Neutrophil (primary cell): ENCODE data around the gene INAVA.
"Not testable (repeated sequence)": the region's sequence is repeated elsewhere in the genome, so short reads cannot be mapped to it uniquely, and the experiment has no call there.

Experiments
- H3K27ac ChIP-seq: fragments of 200-600 bp; sonication (generic); 2 replicates; pipeline ENCODE4 v1.5.1; 2016; ENCODE audit warnings: mild to moderate bottlenecking, moderate library complexity
- H3K27me3 ChIP-seq: fragments of 200-600 bp; sonication (generic); 2 replicates; pipeline ENCODE4 v1.6.0; 2016; ENCODE audit warnings: mild to moderate bottlenecking
- H3K36me3 ChIP-seq: fragments of 200-600 bp; sonication (generic); 2 replicates; pipeline ENCODE4 v1.5.1; 2017
- H3K4me1 ChIP-seq, 2 experiments: fragments of 200-600 bp in 1 of 2; sonication (generic) in 1 of 2; 1 replicate in 1 of 2; 2 replicates in 1 of 2; pipeline versions ENCODE4 v1.5.1 to v1.6.1; 2013 to 2016; ENCODE audit warnings: low read depth in 1 of 2, low read length in 1 of 2, mild to moderate bottlenecking in 1 of 2, moderate library complexity in 1 of 2; ENCODE audit not compliant: control insufficient read depth in 1 of 2, insufficient read depth in 1 of 2
- H3K4me3 ChIP-seq, 2 experiments: fragments of 200-600 bp in 1 of 2; sonication (generic) in 1 of 2; 1 replicate in 1 of 2; 2 replicates in 1 of 2; pipeline ENCODE4 v1.5.1; 2013 to 2016; ENCODE audit warnings: low read depth in 1 of 2, low read length in 1 of 2, mild to moderate bottlenecking in 1 of 2, moderate library complexity in 1 of 2
- H3K9me3 ChIP-seq: fragments of 200-600 bp; sonication (generic); 2 replicates; pipeline ENCODE4 v1.5.1; 2016
- CTCF ChIP-seq: fragments of 200-600 bp; sonication (generic); IDR thresholded peaks from 2 replicates; pipeline ENCODE4 v1.5.1; 2016; ENCODE audit warnings: antibody characterized with exemption

The INAVA gene

DNA sequence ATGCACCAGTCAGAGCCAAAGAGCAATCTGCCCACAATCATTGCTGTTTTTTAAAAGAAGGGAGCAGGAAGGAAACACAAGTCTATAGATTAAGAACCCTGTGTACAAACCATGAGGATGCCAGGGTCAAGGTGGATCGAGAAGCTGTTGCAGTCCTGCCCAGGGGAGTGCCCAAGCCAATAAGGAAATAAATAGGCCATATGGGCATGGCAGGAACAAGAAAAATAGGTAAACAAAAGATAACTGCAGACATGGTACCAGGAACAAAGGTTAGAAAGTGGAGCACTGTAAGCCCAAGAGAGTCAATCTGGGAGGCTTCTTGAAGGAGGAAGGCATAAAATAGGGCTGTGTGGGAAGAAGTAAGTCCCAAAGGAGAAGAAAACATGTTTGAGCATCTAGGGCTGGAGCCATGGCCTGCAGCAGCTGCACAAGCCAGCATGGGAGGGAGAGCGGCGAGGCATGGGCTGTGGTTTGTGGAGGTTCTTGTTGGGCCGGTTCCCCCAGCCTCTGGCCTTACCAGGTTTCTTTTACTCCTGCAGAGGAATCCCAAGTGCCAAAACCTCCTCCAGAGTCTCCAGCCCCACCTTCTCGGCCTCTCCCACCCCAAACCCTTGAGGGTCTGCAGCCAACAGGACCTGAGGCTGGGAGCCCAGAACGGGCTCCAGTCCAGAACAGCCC is 13.6 kb downstream of the INAVA start:
- Histone ChIP-seq H3K4me3 (peak overlapping the region in 1 of 2 experiments; percentile 21), H3K9me3 (no peaks in the 10 kb centered on the region), H3K36me3 (peaks cover 5% of the 10 kb centered on the region), H3K27ac (peak overlapping the region; percentile 74), H3K4me1 (peaks cover 47 to 52% of the 10 kb centered on the region in 2 experiments), H3K27me3 (no peaks in the 10 kb centered on the region)
- no peak for TF ChIP-seq CTCF

GRCh38 chr1:200909071-200909470 is 14.4 kb downstream of the INAVA start:
- no peak overlapping the region for H3K27ac ChIP-seq
- no peak for TF ChIP-seq CTCF
- peaks cover 5% of the 10 kb centered on the region for H3K36me3 ChIP-seq
- H3K4me3 ChIP-seq: no peak overlapping the region
- H3K9me3 ChIP-seq: no peaks in the 10 kb centered on the region
- peaks cover 41 to 45% of the 10 kb centered on the region in 2 experiments for H3K4me1 ChIP-seq
- no peaks in the 10 kb centered on the region for H3K27me3 ChIP-seq

DNA sequence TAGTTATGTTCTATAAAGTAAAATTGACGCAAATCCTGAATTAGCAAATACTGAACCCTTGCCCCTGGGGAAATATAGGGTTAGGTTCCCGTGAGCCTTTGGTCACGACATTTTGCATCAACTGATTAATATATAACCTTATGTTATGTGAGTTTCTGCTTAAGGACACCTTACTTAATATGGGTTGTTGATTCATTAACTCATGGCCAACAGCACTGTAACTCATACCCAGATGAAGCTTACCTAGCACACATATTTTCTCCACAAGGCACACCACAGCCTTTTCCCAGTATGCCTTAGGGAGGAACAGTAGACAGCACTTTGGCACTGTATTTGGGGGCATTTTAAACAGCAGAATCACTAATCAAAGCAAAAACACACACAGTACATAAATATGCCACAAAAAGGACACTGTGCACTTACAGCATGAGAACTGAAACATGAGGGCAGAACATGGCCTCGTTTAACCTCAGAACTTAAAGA is 15.1 kb downstream of the INAVA start:
- Histone ChIP-seq H3K27me3 (no peaks in the 10 kb centered on the region), H3K4me1 (peaks cover 37 to 38% of the 10 kb centered on the region in 2 experiments), H3K27ac (no peak overlapping the region), H3K4me3 (no peak overlapping the region), H3K9me3 (no peaks in the 10 kb centered on the region), H3K36me3 (peaks cover 5% of the 10 kb centered on the region)
- TF ChIP-seq CTCF: no peak

- Histone ChIP-seq H3K9me3 (no peaks in the 10 kb centered on the region), H3K27ac (no peak overlapping the region), H3K4me3 (no peak overlapping the region), H3K4me1 (peaks cover 21 to 22% of the 10 kb centered on the region in 2 experiments), H3K36me3 (peaks cover 5% of the 10 kb centered on the region), H3K27me3 (no peaks in the 10 kb centered on the region)
- no peak for TF ChIP-seq CTCF
These were observed 16.7 kb downstream of the INAVA start for GRCh38 chr1:200911361-200911760.

DNA sequence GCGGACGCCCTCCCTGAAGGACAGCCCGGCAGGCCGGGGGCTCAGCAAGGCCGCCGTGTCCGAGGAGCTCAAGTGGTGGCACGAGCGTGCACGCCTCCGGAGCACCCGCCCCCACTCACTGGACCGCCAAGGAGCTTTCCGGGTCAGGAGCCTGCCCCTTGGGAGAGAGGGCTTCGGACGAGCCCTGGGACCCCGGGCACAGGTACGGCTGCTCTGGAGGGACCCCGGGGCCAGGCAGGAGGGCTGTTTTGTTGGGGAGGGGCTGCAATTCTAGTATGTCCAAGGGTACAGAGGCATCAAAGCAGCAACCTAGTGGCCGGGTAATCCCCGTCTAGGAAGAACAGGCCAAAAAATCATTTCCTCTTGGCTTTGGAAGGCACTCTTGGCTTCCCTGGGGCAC is 17.2 kb downstream of the INAVA start:
- H3K36me3 ChIP-seq, H3K9me3 ChIP-seq, H3K27me3 ChIP-seq, H3K27ac ChIP-seq, H3K4me3 ChIP-seq: not testable (repeated sequence)
- H3K4me1 ChIP-seq: peaks cover 15 to 16% of the 10 kb centered on the region in 2 experiments

DNA sequence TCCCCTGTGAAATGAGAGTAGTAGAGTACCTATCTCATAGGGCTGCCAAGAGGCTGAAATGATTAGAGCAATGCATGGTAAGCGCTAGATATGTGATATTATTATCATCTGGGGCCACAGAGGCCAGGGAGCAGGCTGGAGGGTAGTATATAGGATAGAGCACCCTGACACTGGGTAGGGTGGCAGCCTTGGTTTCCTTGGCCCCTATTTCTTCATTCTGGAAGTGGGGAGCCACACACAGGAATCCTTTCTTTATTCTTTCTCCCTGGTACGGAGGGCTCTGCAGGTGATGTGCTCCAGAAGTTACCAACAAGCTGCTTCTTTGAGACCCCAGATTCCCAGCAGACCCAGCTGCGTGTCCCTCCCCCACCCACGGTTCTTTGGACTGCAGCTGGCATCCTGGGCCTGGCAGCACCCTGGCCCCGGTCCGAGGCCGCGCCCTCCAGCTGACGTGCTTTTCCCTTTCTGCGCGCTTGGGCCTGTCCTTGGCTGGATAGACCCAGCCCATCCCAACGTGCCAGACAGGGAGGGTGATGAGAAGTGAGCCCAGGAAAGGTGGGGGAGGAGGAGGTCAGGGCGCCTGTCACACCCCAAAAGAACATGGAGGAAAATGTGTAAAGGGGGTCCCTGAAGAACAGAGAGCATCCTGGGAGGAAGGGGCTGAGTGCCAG is 18.2 kb downstream of the INAVA start:
- Histone ChIP-seq H3K4me1 (peaks cover 6 to 7% of the 10 kb centered on the region in 2 experiments), H3K27ac (no peak overlapping the region), H3K27me3 (no peaks in the 10 kb centered on the region), H3K36me3 (peaks cover 5% of the 10 kb centered on the region), H3K4me3 (no peak overlapping the region), H3K9me3 (no peaks in the 10 kb centered on the region)
- TF ChIP-seq CTCF: no peak
